IMR-90 (cell line): ENCODE results near the gene ADGRG3. TPM values are rescaled to one million over a fixed set of nuclear protein-coding genes. Genes with fewer than 3 reads are reported as not detected.

Source experiments
- ATAC-seq: fragments of 200-7000 bp; cut with Tn5 transposase; 2 replicates; pipeline ENCODE4 v1.9.1; 2020; ENCODE audit warnings: low read depth, mild to moderate bottlenecking, moderate library complexity
- BruUV-seq: library from RNA; stranded (reverse); fragments of 400-500 nt; replicated peaks from 2 replicates; lab custom pipeline; 2021; lab: Mats Ljungman, UMichigan
- CTCF ChIA-PET: fragments of 300-600 bp; formaldehyde crosslinking; extraction: SDS; loops from one replicate; lab custom pipeline; 2021; ENCODE audit warnings: antibody characterized with exemption; lab: Yijun Ruan, JAX
- POLR2A ChIA-PET: fragments of 300-600 bp; sonication (Branson Sonifier 250); formaldehyde crosslinking; loops from one replicate; lab custom pipeline; 2022; ENCODE audit warnings: antibody characterized with exemption; ENCODE audit not compliant: unreplicated experiment; lab: Charles Lee
- DNase-seq: peaks from one replicate; pipeline ENCODE4 v3.0.0; 2013
- H2AFZ ChIP-seq: replicated peaks from 2 replicates; pipeline ENCODE3; 2013; ENCODE audit warnings: low read length, mild to moderate bottlenecking; ENCODE audit not compliant: poor library complexity
- H2AK5ac ChIP-seq: 2 replicates; pipeline ENCODE4 v1.6.1; 2013; ENCODE audit warnings: low read depth, low read length, inconsistent platforms
- H2AK9ac ChIP-seq: replicated peaks from 2 replicates; pipeline ENCODE3; 2013; ENCODE audit warnings: mild to moderate bottlenecking, low read depth, low read length, moderate library complexity; ENCODE audit not compliant: poor library complexity
- H2BK120ac ChIP-seq: 2 replicates; pipeline ENCODE4 v1.6.1; 2013; ENCODE audit warnings: low read depth, low read length, inconsistent platforms
- H2BK15ac ChIP-seq: 3 replicates; pipeline ENCODE4 v1.6.1; 2013; ENCODE audit warnings: low read depth, low read length, inconsistent platforms
- H2BK20ac ChIP-seq: 2 replicates; pipeline ENCODE4 v1.6.1; 2013; ENCODE audit warnings: low read depth, mild to moderate bottlenecking, inconsistent platforms, low read length, moderate library complexity
- H2BK5ac ChIP-seq: 2 replicates; pipeline ENCODE4 v1.6.1; 2013; ENCODE audit warnings: mild to moderate bottlenecking, low read depth, low read length, inconsistent platforms; ENCODE audit not compliant: poor library complexity, severe bottlenecking
- H3K14ac ChIP-seq: replicated peaks from 2 replicates; pipeline ENCODE4 v1.6.1; 2013; ENCODE audit warnings: low read depth, low read length, inconsistent platforms
- H3K18ac ChIP-seq: 2 replicates; pipeline ENCODE4 v1.6.1; 2013; ENCODE audit warnings: low read depth, low read length, control low read depth
- H3K23ac ChIP-seq: 2 replicates; pipeline ENCODE4 v1.6.1; 2013; ENCODE audit warnings: low read depth, low read length, inconsistent platforms
- H3K27ac ChIP-seq: 2 replicates; pipeline ENCODE4 v1.5.1; 2013; ENCODE audit warnings: mild to moderate bottlenecking, control low read depth, low read length; ENCODE audit not compliant: insufficient read depth
- H3K27me3 ChIP-seq: 2 replicates; pipeline ENCODE4 v1.6.1; 2013; ENCODE audit warnings: low read length; ENCODE audit not compliant: control insufficient read depth, insufficient read depth
- H3K36me3 ChIP-seq: 2 replicates; pipeline ENCODE4 v1.6.1; 2013; ENCODE audit warnings: low read length, mixed read lengths; ENCODE audit not compliant: control insufficient read depth, insufficient read depth
- H3K4ac ChIP-seq: 2 replicates; pipeline ENCODE4 v1.6.1; 2013; ENCODE audit warnings: low read depth, low read length, inconsistent platforms
- H3K4me1 ChIP-seq: 2 replicates; pipeline ENCODE4 v1.6.1; 2013; ENCODE audit warnings: low read length, mixed read lengths; ENCODE audit not compliant: control insufficient read depth, insufficient read depth
- H3K4me2 ChIP-seq: 2 replicates; pipeline ENCODE4 v1.6.1; 2013; ENCODE audit warnings: low read depth, mild to moderate bottlenecking, control low read depth, low read length, moderate library complexity
- H3K4me3 ChIP-seq: 2 replicates; pipeline ENCODE4 v1.5.1; 2013; ENCODE audit warnings: low read depth, mild to moderate bottlenecking, control low read depth, low read length, moderate library complexity; ENCODE audit not compliant: insufficient read depth
- H3K56ac ChIP-seq: 2 replicates; pipeline ENCODE4 v1.6.1; 2013; ENCODE audit warnings: low read length, inconsistent platforms; ENCODE audit not compliant: insufficient read depth; ENCODE audit errors: extremely low read depth
- H3K79me1 ChIP-seq, 2 experiments: 2 replicates each; pipeline ENCODE4 v1.6.1; 2013; ENCODE audit warnings: low read length in 2 of 2, inconsistent platforms in 1 of 2, low read depth in 1 of 2
- H3K9ac ChIP-seq: 2 replicates; pipeline ENCODE4 v1.6.1; 2013; ENCODE audit warnings: low read depth, low read length, control low read depth
- H3K9me1 ChIP-seq: 2 replicates; pipeline ENCODE4 v1.6.1; 2013; ENCODE audit warnings: low read length, inconsistent platforms; ENCODE audit not compliant: insufficient read depth
- H3K9me3 ChIP-seq: 2 replicates; pipeline ENCODE4 v1.6.1; 2013; ENCODE audit warnings: low read length; ENCODE audit not compliant: control insufficient read depth, insufficient read depth
- H4K20me1 ChIP-seq: 2 replicates; pipeline ENCODE4 v1.6.1; 2013; ENCODE audit warnings: low read length, inconsistent platforms; ENCODE audit not compliant: insufficient read depth
- H4K5ac ChIP-seq: 2 replicates; pipeline ENCODE4 v1.6.1; 2013; ENCODE audit warnings: mild to moderate bottlenecking, low read depth, low read length, control low read depth
- H4K8ac ChIP-seq, 2 experiments: 2 replicates each; pipeline ENCODE4 v1.6.1; 2013; ENCODE audit warnings: low read depth in 2 of 2, low read length in 2 of 2, control low read depth in 1 of 2, inconsistent platforms in 1 of 2
- H4K91ac ChIP-seq: 2 replicates; pipeline ENCODE4 v1.6.1; 2013; ENCODE audit warnings: low read depth, low read length, inconsistent platforms; ENCODE audit not compliant: insufficient read depth
- BHLHE40 ChIP-seq: fragments of 150-350 bp; IDR thresholded peaks from 2 replicates; pipeline ENCODE4 v1.6.1; 2016; ENCODE audit warnings: mild to moderate bottlenecking, low read depth, low read length
- CHD1 ChIP-seq: IDR thresholded peaks from 2 replicates; pipeline ENCODE4 v1.6.1; 2012; ENCODE audit warnings: low read depth, low read length, improper control_type of control experiment
- CTCF ChIP-seq: conservative IDR thresholded peaks from 2 replicates; pipeline ENCODE4 v1.5.1; 2012; ENCODE audit warnings: mild to moderate bottlenecking, low read depth, low read length, improper control_type of control experiment
- MAZ ChIP-seq: IDR thresholded peaks from 2 replicates; pipeline ENCODE4 v1.6.1; 2012; ENCODE audit warnings: low read depth, mild to moderate bottlenecking, low read length, improper control_type of control experiment, moderate library complexity, borderline replicate concordance
- RAD21 ChIP-seq: IDR thresholded peaks from 2 replicates; pipeline ENCODE4 v1.6.1; 2012; ENCODE audit warnings: low read length, improper control_type of control experiment
- RCOR1 ChIP-seq: IDR thresholded peaks from 2 replicates; pipeline ENCODE4 v1.6.1; 2012; ENCODE audit warnings: mild to moderate bottlenecking, low read length, improper control_type of control experiment; ENCODE audit not compliant: insufficient replicate concordance
- USF2 ChIP-seq: fragments of 150-350 bp; IDR thresholded peaks from 2 replicates; pipeline ENCODE4 v1.6.1; 2017; ENCODE audit warnings: mild to moderate bottlenecking, antibody characterized with exemption, low read length, low read depth
- WGBS, 2 experiments: methylation state at CpG; one replicate each; pipeline versions ENCODE4 v1.1.5 to v1.1.7; 2013; ENCODE audit warnings: missing lambda C conversion rate in 2 of 2; ENCODE audit not compliant: insufficient read length in 1 of 2; ENCODE audit errors: extremely low coverage in 2 of 2; 5-methylcytosine and 5-hydroxymethylcytosine counted together
- dilution Hi-C: fragments of 300-500 bp; cut with HindIII; formaldehyde crosslinking; loops from one replicate; pipeline ENCODE4 v1.14.3; 2018; ENCODE audit warnings: low sequenced_read_pairs; ENCODE audit not compliant: unreplicated experiment
- in situ Hi-C: fragments of 300-500 bp; cut with MboI; formaldehyde crosslinking; loops from 3 replicates; pipeline ENCODE4 v1.14.3; 2019; ENCODE audit warnings: low sequenced_read_pairs, inconsistent platforms, mixed read lengths
- intact Hi-C: fragments of 100-400 bp; cut with micrococcal nuclease; formaldehyde crosslinking; loops from 2 replicates; pipeline ENCODE4 v1.10.0; 2022
- polyA plus RNA-seq, 3 experiments: library from polyadenylated mRNA; depleted of rRNA; stranded (reverse); fragments of >200 nt; gene quantifications; 2 replicates each; pipeline ENCODE4 v1.2.3, GENCODE V29; 2012; ENCODE audit warnings: low replicate concordance in 1 of 3
- total RNA-seq: library from RNA; depleted of rRNA; stranded (reverse); fragments of >200 nt; gene quantifications from 2 replicates; pipeline ENCODE4 v1.2.3, GENCODE V29; 2012

The ADGRG3 gene
- total and polyA plus RNA-seq, 2 of the 4 experiments (the other 2 are of a cell fraction), result not detected

GRCh38 chr16:57640185-57640584, 27.9 kb upstream of the ADGRG3 start:
- Histone ChIP-seq H3K79me1 (no peaks in the 10 kb centered on the region), H3K4me1 (peaks cover 8% of the 10 kb centered on the region), H3K4me3 (no peak overlapping the region), H4K20me1 (no peaks in the 10 kb centered on the region), H3K56ac (no peak overlapping the region), H2BK15ac (no peak overlapping the region), H2BK120ac (no peak overlapping the region), H3K36me3 (no peaks in the 10 kb centered on the region), H4K91ac (no peak overlapping the region), H3K23ac (no peak overlapping the region), H2AFZ (no peak overlapping the region), H3K9ac (no peak overlapping the region), H3K4me2 (no peak overlapping the region), H3K27me3 (peaks cover 18% of the 10 kb centered on the region), H2AK5ac (no peak overlapping the region), H3K4ac (no peak overlapping the region), H4K5ac (no peak overlapping the region), H4K8ac (no peak overlapping the region), H3K9me1 (peaks cover 16% of the 10 kb centered on the region), H3K9me3 (no peaks in the 10 kb centered on the region), H2AK9ac (no peak overlapping the region), H2BK20ac (no peak overlapping the region), H3K18ac (no peak overlapping the region), H3K14ac (no peak overlapping the region), H2BK5ac (no peak overlapping the region), H3K27ac (no peak overlapping the region)
- DNase-seq, result no peak
- dilution Hi-C loops (no loop called here), intact Hi-C loops (loop anchor here (10.0 kb wide), 1 partner anchor 365 kb away; the partner anchor contains the start of genes USB1 and ZNF319), in situ Hi-C loops (loop anchor here (5.0 kb wide), 1 partner anchor 38 kb away; no protein-coding TSS in a partner anchor)
- 100% methylated on average over 3 of the region's 9 CpGs; no CpG with 5 or more reads in 1 of the 2 experiments for WGBS, 2 experiments
- no peak for ATAC-seq
- ChIA-PET CTCF (no interaction called here), POLR2A (no interaction called here)
- no TSS peak for BruUV-seq
- TF ChIP-seq CTCF (no peak), BHLHE40 (no peak), RAD21 (no peak), CHD1 (no peak), MAZ (no peak), USF2 (no peak), RCOR1 (no peak)
